IMR-90 (cell line): ENCODE measurements around the gene GNAO1.

ENCODE experiments used
- CTCF ChIP-seq: conservative IDR thresholded peaks from 2 replicates; pipeline ENCODE4 v1.5.1; 2012; ENCODE audit warnings: mild to moderate bottlenecking, low read depth, low read length, improper control_type of control experiment
- FOS ChIP-seq: fragments of 150-350 bp; IDR thresholded peaks from 2 replicates; pipeline ENCODE4 v1.6.1; 2016; ENCODE audit warnings: low read depth, low read length
- MAFK ChIP-seq: IDR thresholded peaks from 2 replicates; pipeline ENCODE4 v1.6.1; 2012; ENCODE audit warnings: low read depth, low read length, improper control_type of control experiment
- MAZ ChIP-seq: IDR thresholded peaks from 2 replicates; pipeline ENCODE4 v1.6.1; 2012; ENCODE audit warnings: low read depth, mild to moderate bottlenecking, low read length, improper control_type of control experiment, moderate library complexity, borderline replicate concordance
- POLR2A ChIP-seq: IDR thresholded peaks from 2 replicates; pipeline ENCODE4 v1.6.1; 2012; ENCODE audit warnings: mild to moderate bottlenecking, low read depth, low read length
- RAD21 ChIP-seq: IDR thresholded peaks from 2 replicates; pipeline ENCODE4 v1.6.1; 2012; ENCODE audit warnings: low read length, improper control_type of control experiment
- RFX5 ChIP-seq: IDR thresholded peaks from 2 replicates; pipeline ENCODE4 v1.8.0; 2012; ENCODE audit warnings: low read depth, mild to moderate bottlenecking, low read length, moderate library complexity
- USF2 ChIP-seq: fragments of 150-350 bp; IDR thresholded peaks from 2 replicates; pipeline ENCODE4 v1.6.1; 2017; ENCODE audit warnings: mild to moderate bottlenecking, antibody characterized with exemption, low read length, low read depth

GRCh38 chr16:56297684-56298083 lies 106.4 kb downstream of the GNAO1 start:
- no peak for TF ChIP-seq FOS
- no peak for TF ChIP-seq CTCF
- TF ChIP-seq RAD21, result no peak
- no peak for TF ChIP-seq POLR2A
- TF ChIP-seq MAZ, result no peak
- TF ChIP-seq RFX5, result no peak
- TF ChIP-seq USF2, result no peak
- no peak for TF ChIP-seq MAFK
